SK-N-SH treated with all-trans-retinoic acid at 6 μM for 48 hours (cell line): ENCODE measurements around the gene VEZF1.

Experiments
- CREB5 ChIP-seq: fragments of 250-450 bp; sonication (Bioruptor Pico); IDR thresholded peaks from 2 replicates; pipeline ENCODE4 v1.5.1; 2020; ENCODE audit warnings: low read depth, mild to moderate bottlenecking, moderate library complexity
- ESRRG ChIP-seq: fragments of 250-450 bp; sonication (Bioruptor Pico); IDR thresholded peaks from 2 replicates; pipeline ENCODE4 v1.6.1; 2021; ENCODE audit warnings: mild to moderate bottlenecking
- GLIS3 ChIP-seq: fragments of 250-450 bp; sonication (Bioruptor Pico); IDR thresholded peaks from 2 replicates; pipeline ENCODE4 v1.5.0; 2020; ENCODE audit warnings: mild to moderate bottlenecking, moderate library complexity
- ISL1 ChIP-seq: fragments of 250-450 bp; sonication (Bioruptor Pico); IDR thresholded peaks from 2 replicates; pipeline ENCODE4 v2.1.2; 2022; ENCODE audit warnings: mild to moderate bottlenecking, moderate library complexity
- PATZ1 ChIP-seq: fragments of 250-450 bp; sonication (Bioruptor Pico); IDR thresholded peaks from 2 replicates; pipeline ENCODE4 v1.8.0; 2020; ENCODE audit warnings: mild to moderate bottlenecking, moderate library complexity, borderline replicate concordance
- PPARA ChIP-seq: fragments of 250-450 bp; sonication (Bioruptor Pico); IDR thresholded peaks from 2 replicates; pipeline ENCODE4 v1.5.0; 2020; ENCODE audit warnings: mild to moderate bottlenecking, borderline replicate concordance
- RARB ChIP-seq: fragments of 250-450 bp; sonication (Bioruptor Pico); IDR thresholded peaks from 2 replicates; pipeline ENCODE4 v1.8.0; 2021; ENCODE audit warnings: mild to moderate bottlenecking, moderate library complexity
- ZFP3 ChIP-seq: fragments of 250-450 bp; sonication (Bioruptor Pico); IDR thresholded peaks from 2 replicates; pipeline ENCODE4 v1.5.0; 2020; ENCODE audit warnings: mild to moderate bottlenecking, moderate library complexity
- ZFP30 ChIP-seq: fragments of 450-650 bp; formaldehyde crosslinking; IDR thresholded peaks from 2 replicates; pipeline ENCODE4 v1.5.0; 2022; ENCODE audit warnings: mild to moderate bottlenecking, moderate library complexity

GRCh38 chr17:57970710-57971109, 17.3 kb downstream of the VEZF1 start:
- TF ChIP-seq ZFP3 (CRISPR knock-in tag) (no peak), GLIS3 (CRISPR knock-in tag) (no peak), RARB (CRISPR knock-in tag) (no peak), ISL1 (CRISPR knock-in tag) (no peak), PATZ1 (CRISPR knock-in tag) (no peak), ZFP30 (no peak), PPARA (no peak), ESRRG (no peak), CREB5 (CRISPR knock-in tag) (no peak)
